ENCODE measurements around the gene FOXF1. TPM values are rescaled to one million over a fixed set of nuclear protein-coding genes. Genes with fewer than 3 reads are reported as not detected.

Gene FOXF1
- polyA plus RNA-seq, 1 donor (not counting 4 experiments of a cell fraction or from before 2014, with no cell fraction given) = not detected

- Histone ChIP-seq H3K27ac (ENCODE audit: control insufficient read depth, insufficient read depth, low read length) (no peak overlapping the region), H3K9me3 (ENCODE audit: control insufficient read depth, low read depth, low read length) (no peaks in the 10 kb centered on the region), H4K20me1 (ENCODE audit: control insufficient read depth, extremely low read depth, insufficient read depth, low read length) (no peaks in the 10 kb centered on the region), H3K4me1 (ENCODE audit: control insufficient read depth, extremely low read depth, insufficient read depth, low read length) (no peaks in the 10 kb centered on the region), H3K27me3 (ENCODE audit: control insufficient read depth, extremely low read depth, insufficient read depth, low read length) (peaks cover 32% of the 10 kb centered on the region), H3K4me2 (ENCODE audit: control insufficient read depth, extremely low read depth, insufficient read depth, low read depth, low read length) (no peak overlapping the region), H3K4me3 (ENCODE audit: control insufficient read depth in 2 of 3, extremely low read depth in 1 of 3, insufficient read depth in 2 of 3, low read depth in 1 of 3, low read length in 3 of 3) (no peak overlapping the region), H2AFZ (ENCODE audit: control insufficient read depth, low read length) (no peak overlapping the region), H3K79me2 (ENCODE audit: control insufficient read depth, insufficient read depth, low read length) (no peaks in the 10 kb centered on the region), H3K9me1 (ENCODE audit: control insufficient read depth, extremely low read depth, insufficient read depth, low read length) (no peaks in the 10 kb centered on the region), H3K36me3 (ENCODE audit: control insufficient read depth in 2 of 2, extremely low read depth in 1 of 2, insufficient read depth in 2 of 2, low read length in 2 of 2) (no peaks in the 10 kb centered on the region), H3K9ac (ENCODE audit: control insufficient read depth, extremely low read depth, insufficient read depth, low read length) (no peak overlapping the region)
- no peak for TF ChIP-seq CTCF (optimal IDR thresholded peaks at IDR 0.05 in 1 of 3, IDR thresholded peaks at IDR 0.05 in 1 of 3, conservative IDR thresholded peaks at IDR 0.05 in 1 of 3; ENCODE audit: extremely low read depth in 1 of 3, insufficient read depth in 2 of 3, low read length in 3 of 3)
- no peak for TF ChIP-seq EZH2 (IDR thresholded peaks at IDR 0.05; ENCODE audit: low read length)
- dilution Hi-C loops (cut with MboI; ENCODE audit: extremely low pct_ligation_motif_present, low sequenced_read_pairs) = no loop called here
- no peak for DNase-seq (ENCODE audit: low read depth, low spot score)
- no peak for FAIRE-seq
These were observed 12.3 kb downstream of the FOXF1 start for GRCh38 chr16:86522634-86523033.

GRCh38 chr16:86523166-86523740 is 12.9 kb downstream of the FOXF1 start:
- Histone ChIP-seq H3K4me2 (ENCODE audit: control insufficient read depth, extremely low read depth, insufficient read depth, low read depth, low read length) (no peak overlapping the region), H3K4me3 (ENCODE audit: control insufficient read depth in 2 of 3, extremely low read depth in 1 of 3, insufficient read depth in 2 of 3, low read depth in 1 of 3, low read length in 3 of 3) (no peak overlapping the region), H3K27me3 (ENCODE audit: control insufficient read depth, extremely low read depth, insufficient read depth, low read length) (peaks cover 26% of the 10 kb centered on the region), H3K9ac (ENCODE audit: control insufficient read depth, extremely low read depth, insufficient read depth, low read length) (no peak overlapping the region), H3K9me1 (ENCODE audit: control insufficient read depth, extremely low read depth, insufficient read depth, low read length) (no peaks in the 10 kb centered on the region), H3K27ac (ENCODE audit: control insufficient read depth, insufficient read depth, low read length) (no peak overlapping the region), H4K20me1 (ENCODE audit: control insufficient read depth, extremely low read depth, insufficient read depth, low read length) (no peaks in the 10 kb centered on the region), H2AFZ (ENCODE audit: control insufficient read depth, low read length) (no peak overlapping the region), H3K9me3 (ENCODE audit: control insufficient read depth, low read depth, low read length) (no peaks in the 10 kb centered on the region), H3K4me1 (ENCODE audit: control insufficient read depth, extremely low read depth, insufficient read depth, low read length) (no peaks in the 10 kb centered on the region), H3K79me2 (ENCODE audit: control insufficient read depth, insufficient read depth, low read length) (no peaks in the 10 kb centered on the region), H3K36me3 (ENCODE audit: control insufficient read depth in 2 of 2, extremely low read depth in 1 of 2, insufficient read depth in 2 of 2, low read length in 2 of 2) (no peaks in the 10 kb centered on the region)
- FAIRE-seq (no peak), DNase-seq (ENCODE audit: low read depth, low spot score) (no peak)
- TF ChIP-seq EZH2 (IDR thresholded peaks at IDR 0.05; ENCODE audit: low read length) (no peak), CTCF (optimal IDR thresholded peaks at IDR 0.05 in 1 of 3, IDR thresholded peaks at IDR 0.05 in 1 of 3, conservative IDR thresholded peaks at IDR 0.05 in 1 of 3; ENCODE audit: extremely low read depth in 1 of 3, insufficient read depth in 2 of 3, low read length in 3 of 3) (no peak)
- dilution Hi-C loops (cut with MboI; ENCODE audit: extremely low pct_ligation_motif_present, low sequenced_read_pairs) = no loop called here

All from keratinocyte (primary cell).